HG03520 (cell line): ENCODE measurements around the gene KLRC1.
"Not testable (repeated sequence)": the region's sequence is repeated elsewhere in the genome, so short reads cannot be mapped to it uniquely, and the experiment has no call there.

Experiments
- ATAC-seq: cut with Tn5 transposase; IDR thresholded peaks from one replicate; pipeline ENCODE4 v1.9.1; 2021; ENCODE audit warnings: mild to moderate bottlenecking, moderate library complexity; ENCODE audit not compliant: unreplicated experiment

Gene KLRC1

DNA sequence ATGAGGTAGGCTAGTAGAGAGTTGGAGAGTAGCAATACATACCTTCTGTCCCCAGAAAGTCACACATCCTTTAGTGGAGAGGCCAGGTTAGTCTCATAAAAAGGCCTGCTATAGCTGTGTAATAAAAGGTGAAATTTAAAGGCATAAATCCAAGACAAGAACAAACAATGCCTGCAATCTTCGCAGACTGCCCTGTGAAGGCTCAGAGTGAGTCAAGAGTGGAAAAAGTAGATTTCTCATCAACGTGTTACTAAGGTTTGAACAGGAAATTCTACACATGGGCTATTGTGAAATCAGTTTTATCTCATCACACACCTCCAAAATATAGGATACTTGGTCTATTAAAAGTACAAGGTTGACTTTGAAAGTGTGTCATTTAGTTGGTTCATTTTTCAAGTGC, at the start of gene KLRC1:
Gene KLRC1 (minus strand): TSS at position 222 of the 400 bp plus-strand sequence. CDS start 2,221 bp downstream, outside the sequence.
- no peak for ATAC-seq

DNA sequence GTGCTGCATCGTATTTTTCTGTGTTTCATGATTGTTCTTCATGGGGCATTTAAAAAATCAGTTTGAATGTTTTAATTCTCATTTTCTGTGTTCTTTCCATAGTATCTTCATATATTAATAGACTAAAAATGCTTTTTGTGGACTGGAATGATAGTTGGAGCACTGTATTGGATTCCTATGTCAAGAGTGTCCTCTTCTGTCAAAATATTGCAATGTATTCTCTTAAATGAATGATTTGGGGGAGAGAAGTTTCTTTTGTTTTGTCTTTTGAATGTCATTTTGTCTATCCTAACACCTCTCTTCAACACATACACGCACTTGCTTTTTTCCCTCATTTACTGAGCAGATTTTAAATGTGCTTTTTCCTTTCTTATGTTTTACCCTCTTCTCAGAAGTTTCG, 47.9 kb upstream of the KLRC1 start:
- no peak for ATAC-seq

DNA sequence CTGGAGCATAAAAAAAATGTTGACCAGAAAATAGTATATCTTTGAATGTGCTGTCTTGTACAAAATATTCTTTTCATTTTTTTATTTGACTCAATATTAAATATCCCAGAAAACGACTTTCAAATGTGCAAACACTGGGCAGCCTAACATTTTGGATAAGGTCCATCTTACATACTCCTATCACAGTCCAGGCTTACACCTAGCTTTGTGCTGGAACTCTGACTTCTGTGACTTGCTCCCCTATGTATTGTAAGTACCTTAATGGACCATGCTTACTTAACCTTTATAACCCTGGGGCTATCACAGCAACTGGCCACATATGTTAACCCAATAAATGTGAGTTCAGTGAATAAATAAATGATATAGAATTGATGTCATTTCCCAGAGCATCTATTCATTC, 44.9 kb upstream of the KLRC1 start:
- ATAC-seq = no peak

GRCh38 chr12:10497602-10498001, 44.4 kb upstream of the KLRC1 start:
- ATAC-seq = no peak

DNA sequence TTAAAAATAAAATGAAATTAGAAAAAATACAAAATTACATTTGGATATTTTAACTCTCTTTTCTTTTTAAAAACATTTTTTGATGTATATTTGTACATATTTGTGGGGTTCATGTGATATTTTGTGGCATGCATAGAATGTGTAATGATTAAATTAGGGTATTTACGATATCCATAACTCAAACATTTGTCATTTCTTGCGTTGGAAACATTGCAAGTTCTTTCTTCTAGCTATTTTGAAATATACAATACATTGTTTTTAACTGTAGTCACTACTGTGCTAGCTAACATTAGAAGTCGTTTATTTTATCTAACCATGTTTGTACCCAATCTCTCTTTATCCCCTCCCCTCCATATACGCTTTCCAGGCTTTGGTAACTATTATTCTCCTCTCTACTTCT, 38.6 kb upstream of the KLRC1 start:
- no peak for ATAC-seq

GRCh38 chr12:10487328-10487727, 34.2 kb upstream of the KLRC1 start:
- ATAC-seq = not testable (repeated sequence)

DNA sequence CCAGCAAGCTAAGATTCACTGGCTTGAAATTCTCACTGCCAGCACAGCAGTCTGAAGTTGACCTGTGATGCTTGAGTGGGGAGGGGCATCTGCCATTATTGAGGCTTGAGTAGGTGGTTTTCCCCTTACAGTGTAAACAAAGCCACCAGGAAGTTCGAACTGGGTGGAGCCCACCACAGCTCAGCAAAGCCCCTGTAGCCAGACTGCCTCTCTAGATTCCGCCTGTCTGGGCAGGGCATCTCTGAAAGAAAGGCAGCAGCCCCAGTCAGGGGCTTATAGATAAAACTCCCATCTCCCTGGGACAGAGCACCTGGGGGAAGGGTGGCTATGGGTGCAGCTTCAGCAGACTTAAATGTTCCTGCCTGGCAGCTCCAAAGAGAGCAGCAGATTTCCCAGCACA, 28.7 kb upstream of the KLRC1 start:
- ATAC-seq = not testable (repeated sequence)

DNA sequence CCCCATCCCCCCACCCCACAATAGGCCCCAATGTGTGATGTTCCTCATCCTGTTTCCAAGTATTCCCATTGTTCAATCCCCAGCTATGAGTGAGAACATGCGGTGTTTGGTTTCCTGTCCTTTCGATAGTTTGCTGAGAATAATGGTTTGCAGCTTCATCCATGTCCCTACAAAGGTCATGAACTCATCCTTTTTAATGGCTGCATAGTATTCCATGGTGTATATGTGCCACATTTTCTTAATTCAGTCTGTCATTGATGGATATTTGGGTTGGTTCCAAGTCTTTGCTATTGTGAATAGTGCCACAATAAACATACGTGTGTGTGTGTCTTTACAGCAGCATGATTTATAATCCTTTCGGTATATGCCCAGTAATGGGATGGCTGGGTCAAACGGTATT, 19.6 kb upstream of the KLRC1 start:
- not testable (repeated sequence) for ATAC-seq

DNA sequence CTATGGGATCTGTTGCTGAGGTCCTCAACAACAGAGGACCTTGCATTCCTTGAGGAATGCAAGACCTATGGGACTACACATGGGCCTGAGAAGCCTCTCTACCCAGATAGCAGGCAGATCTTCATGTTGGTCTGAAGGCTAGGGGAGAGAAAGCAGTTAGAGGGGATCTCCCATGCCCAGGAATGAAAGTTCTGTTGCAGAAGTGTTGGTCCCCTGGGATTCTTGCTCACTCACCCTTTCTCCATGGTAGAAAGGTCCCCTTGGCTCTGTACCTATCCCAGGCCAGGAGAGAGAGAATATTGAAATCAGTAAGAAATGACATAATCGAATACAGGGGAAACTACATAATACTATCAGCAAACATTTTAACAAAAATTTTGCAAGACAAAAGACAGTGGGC, 16.5 kb upstream of the KLRC1 start:
- ATAC-seq = no peak

DNA sequence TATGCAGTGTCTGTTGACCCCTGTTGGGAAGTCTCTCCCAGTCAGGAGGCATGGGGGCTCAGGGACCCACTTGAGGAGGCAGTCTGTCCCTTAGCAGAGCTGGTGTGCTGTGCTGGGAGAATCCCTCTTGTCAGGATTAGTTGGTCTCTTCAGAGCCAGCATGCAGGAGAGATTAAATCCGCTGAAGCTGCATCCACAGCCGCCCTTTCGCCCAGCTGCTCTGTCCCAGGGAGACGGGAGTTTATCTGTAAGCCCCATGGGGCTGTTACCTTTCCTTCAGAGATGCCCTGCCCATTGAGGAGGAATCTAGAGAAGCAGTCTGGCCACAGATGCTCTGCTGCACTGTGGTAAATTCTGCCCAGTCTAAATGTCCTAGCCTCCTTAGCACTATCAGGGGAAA, 13.1 kb upstream of the KLRC1 start:
- ATAC-seq = no peak

- no peak for ATAC-seq
Measured at GRCh38 chr12:10457760-10458159, 4.6 kb upstream of the KLRC1 start.

GRCh38 chr12:10456856-10457255, 3.7 kb upstream of the KLRC1 start:
- ATAC-seq = no peak

- ATAC-seq = no peak
Measured at GRCh38 chr12:10455766-10456165, 2.6 kb upstream of the KLRC1 start.

DNA sequence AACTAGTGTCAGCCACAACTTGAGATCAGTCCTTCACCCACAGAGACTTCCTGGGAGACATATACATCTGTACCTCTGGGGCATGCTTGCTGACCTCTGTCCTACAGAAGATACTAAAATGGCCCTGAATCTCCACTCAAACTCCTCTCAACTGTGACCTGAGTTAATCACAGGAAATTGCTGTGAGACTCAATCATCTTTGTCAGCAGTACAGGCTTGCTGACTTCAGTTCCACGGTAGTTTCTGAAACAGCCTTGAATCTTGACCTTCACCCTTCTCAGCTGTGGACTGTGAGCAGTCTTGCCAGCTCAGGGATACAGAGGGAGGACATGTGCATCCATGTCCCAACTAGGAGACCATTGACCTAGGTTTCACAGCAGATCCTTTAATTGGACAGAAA, 1.4 kb upstream of the KLRC1 start:
- ATAC-seq = no peak

DNA sequence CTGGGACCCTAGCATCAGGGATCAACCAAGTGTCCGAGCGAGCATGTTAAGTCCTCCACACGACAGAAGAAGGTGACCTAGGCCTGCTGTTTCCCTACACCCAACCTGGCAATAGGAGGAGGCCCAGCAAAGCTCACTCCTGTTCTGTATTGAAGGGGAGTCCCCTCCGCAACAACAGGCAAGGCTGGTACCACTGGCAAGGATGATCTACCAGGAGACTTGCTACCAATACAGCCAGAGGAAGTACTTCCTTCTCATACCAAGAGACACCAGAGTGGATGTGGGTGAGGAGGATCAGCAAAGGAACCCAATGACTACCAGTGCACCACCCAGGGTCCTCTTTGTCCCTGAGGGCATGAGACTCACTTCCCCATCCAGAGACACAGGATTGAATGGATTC, 4.9 kb downstream of the KLRC1 start:
- ATAC-seq = no peak

DNA sequence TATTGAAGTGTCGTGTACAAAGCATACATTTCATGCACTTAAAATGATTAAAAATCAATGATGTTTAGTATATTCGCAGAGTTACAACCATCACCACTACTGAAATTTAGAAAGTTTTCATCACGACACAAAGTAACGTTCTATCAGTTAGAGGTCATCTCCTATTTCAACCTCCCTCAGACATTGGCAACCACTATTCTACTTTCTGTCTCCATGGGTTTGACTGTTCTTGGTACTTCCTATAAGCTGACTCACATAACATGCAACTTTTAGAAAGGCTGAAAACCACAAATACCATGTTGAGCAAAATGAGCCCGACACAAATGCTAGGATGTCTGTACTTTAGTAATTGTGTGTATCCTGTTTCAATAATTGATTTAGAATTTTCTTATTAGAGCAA, 7.1 kb downstream of the KLRC1 start:
- not testable (repeated sequence) for ATAC-seq

DNA sequence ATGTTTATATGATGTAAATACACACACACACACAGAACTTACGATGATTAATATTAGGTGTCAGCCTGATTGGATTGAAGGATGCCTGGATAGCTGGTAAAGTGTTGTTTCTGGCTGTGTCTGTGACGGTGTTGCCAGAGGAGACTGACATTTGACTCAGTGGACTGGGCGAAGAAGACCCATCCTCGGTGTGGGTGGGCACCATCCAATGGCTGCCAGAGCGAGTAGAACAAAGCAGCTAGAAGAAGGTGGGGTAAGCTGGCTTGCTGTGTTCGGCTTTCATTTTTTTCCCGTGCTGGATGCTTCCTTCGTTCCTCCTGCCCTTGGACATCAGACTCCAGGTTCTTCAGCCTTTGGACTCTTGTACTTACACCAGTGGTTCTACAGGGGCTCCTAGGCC, 12.0 kb downstream of the KLRC1 start:
- not testable (repeated sequence) for ATAC-seq

DNA sequence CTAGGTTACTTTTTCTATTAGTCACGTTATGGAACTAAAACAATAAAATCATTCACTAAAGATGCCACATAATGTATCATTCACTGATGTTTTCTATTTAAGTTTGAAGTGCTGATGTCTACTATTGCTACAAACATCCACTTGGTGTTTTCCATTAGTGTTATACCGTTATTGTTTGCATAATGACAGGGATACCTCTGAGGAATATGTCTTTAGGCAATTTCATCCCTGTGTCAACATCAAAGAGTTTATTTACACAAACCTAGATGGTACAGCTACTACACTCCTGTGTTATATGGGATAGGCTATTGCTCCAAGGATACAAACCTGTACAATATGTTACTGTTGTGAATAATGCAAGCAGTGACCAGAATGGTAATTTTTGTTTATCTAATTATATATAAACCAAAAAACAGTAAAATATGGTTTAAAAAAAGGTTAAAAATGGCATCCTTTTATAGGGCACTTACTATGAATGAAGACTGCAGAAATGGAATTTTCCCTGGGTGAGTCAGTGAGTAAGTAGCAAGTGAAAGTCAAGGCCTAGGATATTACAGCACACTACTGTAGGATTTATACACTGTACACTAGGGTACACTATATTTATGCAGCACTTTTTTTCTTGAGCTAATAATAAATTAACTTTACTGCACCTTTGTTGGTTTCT, 13.4 kb downstream of the KLRC1 start:
- ATAC-seq = not testable (repeated sequence)

DNA sequence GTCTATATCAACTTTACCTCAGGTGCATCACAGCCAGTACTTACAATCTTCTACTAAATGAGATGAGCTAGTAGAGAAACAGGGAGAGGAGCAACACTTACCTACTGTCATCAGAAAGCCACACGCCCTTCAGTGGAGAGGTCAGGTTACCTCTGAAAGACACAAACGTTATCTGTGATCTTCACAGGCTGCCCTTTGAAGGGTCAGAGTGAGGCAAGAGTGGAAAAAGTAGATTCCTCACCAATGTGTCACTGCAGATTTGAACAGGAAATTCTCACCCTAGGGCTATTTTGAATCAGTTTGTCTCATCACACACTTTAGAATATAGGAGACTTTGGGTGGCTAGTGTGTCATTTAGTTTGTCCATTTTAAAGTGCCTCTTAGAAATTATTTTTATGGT, 15.6 kb downstream of the KLRC1 start:
- not testable (repeated sequence) for ATAC-seq

DNA sequence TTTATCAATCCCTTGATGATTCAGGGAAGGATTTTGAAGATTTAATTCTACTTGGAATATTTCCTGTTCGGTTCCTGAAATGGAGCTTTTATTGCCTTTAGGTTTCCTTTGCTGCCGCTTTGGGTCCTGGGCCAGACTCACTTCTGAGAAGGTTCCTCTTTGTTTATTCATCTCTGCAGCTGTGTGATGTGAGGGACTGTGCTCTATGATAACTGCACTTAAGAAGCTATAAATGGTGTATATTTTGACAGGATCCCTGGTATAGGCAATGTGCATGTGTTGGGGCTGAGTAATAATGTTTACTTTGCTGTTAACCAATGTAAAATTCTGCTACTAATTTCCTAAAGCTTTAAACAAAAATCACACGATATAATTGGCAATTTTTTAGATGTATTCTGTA, 17.4 kb downstream of the KLRC1 start, which contains the start of gene KLRC2:
Gene KLRC2 (minus strand): TSS at position 195 of the 400 bp plus-strand sequence. CDS start 24 bp downstream, at position 171.
- ATAC-seq = not testable (repeated sequence)

- not testable (repeated sequence) for ATAC-seq
Measured at GRCh38 chr12:10430623-10431022, 22.6 kb downstream of the KLRC1 start.

- not testable (repeated sequence) for ATAC-seq
Measured at GRCh38 chr12:10425938-10426337, 27.2 kb downstream of the KLRC1 start.
